HG02981 (cell line): ENCODE measurements around the gene SOX14.

Experiments used
- ATAC-seq: cut with Tn5 transposase; IDR thresholded peaks from one replicate; pipeline ENCODE4 v1.9.1; 2021; ENCODE audit warnings: mild to moderate bottlenecking, moderate library complexity; ENCODE audit not compliant: unreplicated experiment

Gene SOX14

GRCh38 chr3:137764001-137764433 lies at the start of gene SOX14:
TSS of gene SOX14 (plus strand) at chr3:137764315. CDS start at chr3:137764785, 470 bp downstream.
- no peak for ATAC-seq

- no peak for ATAC-seq
Observed at GRCh38 chr3:137714551-137714950, 49.6 kb upstream of the SOX14 start.

- ATAC-seq: no peak
Observed at GRCh38 chr3:137724240-137724639, 39.9 kb upstream of the SOX14 start.

GRCh38 chr3:137737208-137737607 lies 26.9 kb upstream of the SOX14 start:
- ATAC-seq: no peak

GRCh38 chr3:137738710-137739109 lies 25.4 kb upstream of the SOX14 start:
- ATAC-seq: no peak

- no peak for ATAC-seq
Observed at GRCh38 chr3:137743608-137744007, 20.5 kb upstream of the SOX14 start.

- ATAC-seq: no peak
Observed at GRCh38 chr3:137746808-137747207, 17.3 kb upstream of the SOX14 start.

- no peak for ATAC-seq
Observed at GRCh38 chr3:137759505-137759904, 4.6 kb upstream of the SOX14 start.

- ATAC-seq: no peak
Observed at GRCh38 chr3:137760341-137761098, 3.6 kb upstream of the SOX14 start.

- no peak for ATAC-seq
Observed at GRCh38 chr3:137761099-137761562, 3.0 kb upstream of the SOX14 start.

- no peak for ATAC-seq
Observed at GRCh38 chr3:137761563-137762503, 2.3 kb upstream of the SOX14 start.

GRCh38 chr3:137762674-137763593 lies 1.2 kb upstream of the SOX14 start:
- ATAC-seq: no peak

GRCh38 chr3:137763594-137763938 lies 549 bp upstream of the SOX14 start:
- ATAC-seq: no peak

- ATAC-seq: no peak
Observed at GRCh38 chr3:137764563-137765309, 621 bp downstream of the SOX14 start.

- ATAC-seq: no peak
Observed at GRCh38 chr3:137765310-137766033, 1.4 kb downstream of the SOX14 start.

GRCh38 chr3:137766041-137766875 lies 2.1 kb downstream of the SOX14 start:
- no peak for ATAC-seq

- ATAC-seq: no peak
Observed at GRCh38 chr3:137766876-137767537, 2.9 kb downstream of the SOX14 start.
